ENCODE results near the gene SH3D21. TPM values are rescaled to one million over a fixed set of nuclear protein-coding genes. Genes with fewer than 3 reads are reported as not detected.

Gene SH3D21
- total RNA-seq, 2 experiments from 2014 or later: 26.2 to 33.0 TPM

- Mint-ChIP-seq H3K4me3 (no peak overlapping the region), H3K4me1 (peaks cover 15% of the 10 kb centered on the region), H3K36me3 (ENCODE audit: low read depth) (peaks cover 42% of the 10 kb centered on the region), H3K9me3 (ENCODE audit: low read depth) (no peaks in the 10 kb centered on the region), H3K27me3 (no peaks in the 10 kb centered on the region), H3K27ac (no peak overlapping the region)
- intact Hi-C loops (cut with DNase I, micrococcal nuclease): no loop called here
- POLR2A ChIA-PET: interaction anchor here (1.1 kb wide), 1 partner anchor 8 kb away, joined by 3 read pairs; no protein-coding TSS in a partner anchor
- DNase-seq: no peak
- no peak for ATAC-seq
- CTCF ChIA-PET: interaction anchor here (0.6 to 2.1 kb wide), 3 partner anchors 10 to 171 kb away, joined by 3 to 10 read pairs (median 3); no protein-coding TSS in a partner anchor
Observed at GRCh38 chr1:36358514-36359084, 52.4 kb downstream of the SH3D21 start.

- Mint-ChIP-seq H3K36me3 (ENCODE audit: low read depth) (peaks cover 39% of the 10 kb centered on the region), H3K4me3 (no peak overlapping the region), H3K27me3 (no peaks in the 10 kb centered on the region), H3K9me3 (ENCODE audit: low read depth) (no peaks in the 10 kb centered on the region), H3K4me1 (peaks cover 14% of the 10 kb centered on the region), H3K27ac (peak overlapping the region; percentile 85)
- DNase-seq (no peak), ATAC-seq (peak; percentile 8)
- CTCF ChIA-PET: interaction anchor here (2.1 kb wide), 1 partner anchor 9 kb away, joined by 10 read pairs; no protein-coding TSS in a partner anchor
- POLR2A ChIA-PET: interaction anchor here (0.7 to 1.1 kb wide), 2 partner anchors 9 to 91 kb away, joined by 3 read pairs; no protein-coding TSS in a partner anchor
- intact Hi-C loops (cut with DNase I, micrococcal nuclease): no loop called here
Observed at GRCh38 chr1:36359383-36359782, 53.2 kb downstream of the SH3D21 start.

GRCh38 chr1:36359911-36360550 lies 53.9 kb downstream of the SH3D21 start:
- ChIA-PET CTCF (interaction anchor here (1.1 to 2.1 kb wide), 3 partner anchors 8 to 71 kb away, joined by 3 to 10 read pairs (median 4); no protein-coding TSS in a partner anchor), POLR2A (interaction anchor here (0.7 kb wide), 1 partner anchor 91 kb away, joined by 3 read pairs; no protein-coding TSS in a partner anchor)
- peak overlapping the region; percentile 85 for H3K27ac Mint-ChIP-seq
- peaks cover 15% of the 10 kb centered on the region for H3K4me1 Mint-ChIP-seq
- H3K36me3 Mint-ChIP-seq (ENCODE audit: low read depth): peaks cover 34% of the 10 kb centered on the region
- no peak overlapping the region for H3K4me3 Mint-ChIP-seq
- no peaks in the 10 kb centered on the region for H3K27me3 Mint-ChIP-seq
- intact Hi-C loops (cut with DNase I, micrococcal nuclease): no loop called here
- peak; percentile 97 for ATAC-seq
- no peaks in the 10 kb centered on the region for H3K9me3 Mint-ChIP-seq (ENCODE audit: low read depth)
- DNase-seq: peak; percentile 64

- peaks cover 52% of the 10 kb centered on the region for H3K4me1 Mint-ChIP-seq
- intact Hi-C loops (cut with DNase I, micrococcal nuclease): loop anchor here in 1 of 2 experiments (5.0 kb wide), 1 partner anchor 58 kb away; the partner anchor contains the start of gene SH3D21
- H3K36me3 Mint-ChIP-seq (ENCODE audit: low read depth): peaks cover 27% of the 10 kb centered on the region
- H3K27me3 Mint-ChIP-seq: no peaks in the 10 kb centered on the region
- H3K9me3 Mint-ChIP-seq (ENCODE audit: low read depth): no peaks in the 10 kb centered on the region
- no peak overlapping the region for H3K4me3 Mint-ChIP-seq
- no peak for DNase-seq
- ChIA-PET CTCF (interaction anchor here (0.7 to 0.9 kb wide), 2 partner anchors 22 to 54 kb away, joined by 3 read pairs; no protein-coding TSS in a partner anchor), POLR2A (no interaction called here)
- no peak for ATAC-seq
- H3K27ac Mint-ChIP-seq: peak overlapping the region; percentile 87
Observed at GRCh38 chr1:36365381-36365780, 59.2 kb downstream of the SH3D21 start.

DNA sequence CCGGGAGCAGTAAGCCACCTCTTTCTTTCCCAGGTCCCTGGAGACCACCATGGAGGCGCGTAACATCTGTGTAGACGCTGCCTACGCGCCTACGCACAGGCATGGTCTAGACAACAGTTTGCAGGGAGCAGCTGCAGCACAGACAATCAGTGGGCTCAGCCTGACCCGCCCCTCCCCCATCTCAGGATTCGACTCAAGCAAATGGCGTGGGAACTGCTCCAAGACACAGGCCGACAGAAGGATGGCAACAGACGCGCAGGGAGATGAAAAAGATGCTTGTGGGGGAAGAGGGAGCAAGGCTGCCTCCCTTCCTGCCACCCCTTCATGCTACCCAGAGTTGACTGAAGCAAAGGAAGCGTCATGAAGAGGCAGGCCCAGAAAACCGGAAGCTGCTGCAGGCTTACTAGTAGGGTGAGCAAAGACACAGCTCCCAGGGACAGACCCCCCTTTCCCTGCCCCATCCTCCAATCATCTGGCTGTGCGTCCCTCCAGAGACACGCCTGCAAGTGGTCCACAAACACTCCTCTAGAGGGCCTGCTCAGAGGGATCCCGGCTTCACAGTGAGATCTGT lies 60.0 kb downstream of the SH3D21 start:
- H3K27me3 Mint-ChIP-seq: no peaks in the 10 kb centered on the region
- intact Hi-C loops (cut with DNase I, micrococcal nuclease): loop anchor here in 1 of 2 experiments (5.0 kb wide), 1 partner anchor 59 kb away; the partner anchor contains the start of gene SH3D21
- peaks cover 50% of the 10 kb centered on the region for H3K4me1 Mint-ChIP-seq
- ATAC-seq (peak; percentile 86), DNase-seq (peak; percentile 73)
- ChIA-PET POLR2A (interaction anchor here (0.6 to 1.2 kb wide), 6 partner anchors 21 to 1135 kb away, joined by 3 to 9 read pairs (median 4); partner anchors contain the start of gene TRAPPC3), CTCF (interaction anchor here (0.6 to 4.1 kb wide), 9 partner anchors 12 to 484 kb away, joined by 3 to 31 read pairs (median 3); no protein-coding TSS in a partner anchor)
- H3K4me3 Mint-ChIP-seq: no peak overlapping the region
- peaks cover 24% of the 10 kb centered on the region for H3K36me3 Mint-ChIP-seq (ENCODE audit: low read depth)
- H3K9me3 Mint-ChIP-seq (ENCODE audit: low read depth): no peaks in the 10 kb centered on the region
- H3K27ac Mint-ChIP-seq: peak overlapping the region; percentile 87

GRCh38 chr1:36367066-36367465 lies 60.9 kb downstream of the SH3D21 start:
- no peak overlapping the region for H3K4me3 Mint-ChIP-seq
- intact Hi-C loops (cut with DNase I, micrococcal nuclease): loop anchor here in 1 of 2 experiments (5.0 kb wide), 1 partner anchor 60 kb away; the partner anchor contains the start of gene SH3D21
- ChIA-PET POLR2A (interaction anchor here (0.6 to 1.2 kb wide), 4 partner anchors 20 to 105 kb away, joined by 3 to 9 read pairs (median 4); no protein-coding TSS in a partner anchor), CTCF (interaction anchor here (0.5 to 4.1 kb wide), 10 partner anchors 11 to 485 kb away, joined by 3 to 31 read pairs (median 5); partner anchors contain the start of gene STK40)
- DNase-seq (no peak), ATAC-seq (no peak)
- H3K27me3 Mint-ChIP-seq: no peaks in the 10 kb centered on the region
- peak overlapping the region; percentile 87 for H3K27ac Mint-ChIP-seq
- H3K4me1 Mint-ChIP-seq: peaks cover 50% of the 10 kb centered on the region
- no peaks in the 10 kb centered on the region for H3K9me3 Mint-ChIP-seq (ENCODE audit: low read depth)
- peaks cover 17% of the 10 kb centered on the region for H3K36me3 Mint-ChIP-seq (ENCODE audit: low read depth)

DNA sequence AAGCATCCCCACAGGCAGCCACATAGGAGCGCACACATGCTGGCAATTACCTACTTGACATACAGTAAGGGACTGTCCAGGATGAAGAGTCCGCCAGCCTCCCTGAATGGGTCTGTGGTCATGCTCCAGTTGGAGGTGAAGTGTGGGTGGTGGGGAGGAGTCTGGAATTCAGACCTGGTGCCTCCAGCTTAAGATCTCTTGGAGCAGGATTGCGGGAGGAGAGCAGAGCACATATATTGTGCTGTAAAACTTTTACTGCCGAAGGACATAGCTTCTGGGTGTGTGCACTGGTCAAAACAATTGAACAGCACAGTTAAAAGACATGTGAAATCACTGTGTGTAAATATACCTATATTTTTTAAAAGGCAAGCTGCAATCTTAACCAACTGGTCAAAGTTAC lies 61.6 kb downstream of the SH3D21 start:
- Mint-ChIP-seq H3K27me3 (no peaks in the 10 kb centered on the region), H3K4me3 (no peak overlapping the region), H3K4me1 (peaks cover 55% of the 10 kb centered on the region), H3K27ac (peak overlapping the region; percentile 87), H3K36me3 (ENCODE audit: low read depth) (peaks cover 15% of the 10 kb centered on the region), H3K9me3 (ENCODE audit: low read depth) (no peaks in the 10 kb centered on the region)
- POLR2A ChIA-PET: interaction anchor here (0.6 to 1.6 kb wide), 2 partner anchors 19 to 277 kb away, joined by 4 to 5 read pairs; no protein-coding TSS in a partner anchor
- DNase-seq (no peak), ATAC-seq (no peak)
- intact Hi-C loops (cut with DNase I, micrococcal nuclease): loop anchor here (2.0 to 5.0 kb wide), 4 partner anchors 17 to 60 kb away; partner anchors contain the start of gene SH3D21 (in 1 of the 2)
- CTCF ChIA-PET: interaction anchor here (0.7 to 4.1 kb wide), 12 partner anchors 9 to 271 kb away, joined by 3 to 31 read pairs (median 5); partner anchors contain the start of genes STK40 and TRAPPC3

DNA sequence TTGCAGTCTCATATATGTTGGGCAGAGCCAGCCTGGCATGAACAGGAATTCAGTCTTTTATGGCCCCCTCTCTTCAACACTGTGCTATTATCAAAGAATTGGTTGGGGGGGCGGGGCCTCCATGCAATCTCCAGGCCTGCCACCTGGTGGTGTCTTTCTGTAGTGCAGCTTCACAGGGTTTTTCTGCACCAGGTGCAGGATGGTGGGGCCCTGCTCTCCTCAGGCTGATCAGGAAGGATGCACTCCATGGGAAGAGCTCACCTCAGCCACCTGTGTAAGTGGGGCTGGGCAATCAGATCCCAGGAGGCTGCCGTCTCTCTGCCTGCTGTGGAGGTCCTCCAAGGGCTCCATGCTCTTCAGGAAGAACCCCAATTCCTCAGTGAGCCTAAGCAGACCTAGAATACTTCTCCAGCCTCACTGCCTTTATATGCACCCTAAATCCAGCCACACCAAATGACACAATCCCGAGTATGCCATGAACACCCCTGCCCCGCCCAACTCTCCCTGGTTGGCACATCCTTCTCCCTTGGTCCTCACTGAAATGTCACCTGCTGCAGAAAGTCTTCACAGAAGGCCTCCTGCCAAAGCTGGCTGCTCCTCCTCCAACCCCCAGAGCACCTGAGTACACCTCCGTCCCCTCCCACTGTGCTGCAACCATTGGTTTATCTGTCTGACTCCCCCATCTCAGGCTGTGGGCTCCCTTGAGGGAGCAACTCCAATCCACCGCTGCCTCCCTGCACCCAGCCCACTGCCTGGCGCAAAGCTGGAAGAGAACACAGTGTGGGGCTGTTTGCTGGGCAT lies 63.1 kb downstream of the SH3D21 start:
- peak; percentile 92 for DNase-seq
- peak overlapping the region; percentile 76 for H3K27ac Mint-ChIP-seq
- peaks cover 10% of the 10 kb centered on the region for H3K36me3 Mint-ChIP-seq (ENCODE audit: low read depth)
- H3K9me3 Mint-ChIP-seq (ENCODE audit: low read depth): no peaks in the 10 kb centered on the region
- intact Hi-C loops (cut with DNase I, micrococcal nuclease): loop anchor here (1.0 to 5.0 kb wide), 8 partner anchors 18 to 270 kb away; partner anchors contain the start of genes SH3D21 (in 1 of the 2) and TRAPPC3 (in 1 of the 2)
- ChIA-PET CTCF (interaction anchor here (0.6 to 4.1 kb wide), 15 partner anchors 9 to 208 kb away, joined by 3 to 31 read pairs (median 4); partner anchors contain the start of genes EVA1B and STK40), POLR2A (interaction anchor here (0.5 to 1.6 kb wide), 4 partner anchors 17 to 98 kb away, joined by 3 to 6 read pairs (median 4); no protein-coding TSS in a partner anchor)
- H3K27me3 Mint-ChIP-seq: no peaks in the 10 kb centered on the region
- H3K4me3 Mint-ChIP-seq: no peak overlapping the region
- H3K4me1 Mint-ChIP-seq: peaks cover 69% of the 10 kb centered on the region
- ATAC-seq: peak; percentile 35
